Stimulated activated CD8-positive, alpha-beta memory T cell treated with anti-CD3 and anti-CD28 coated beads, Interleukin-15, amount 100 ng/mL, for 48 hours (primary cell): ENCODE data around the gene SOHLH2.

Experiments used
- DNase-seq, 2 donors: peaks; one replicate each; pipeline ENCODE4 v3.0.0-alpha.2; 2020; ENCODE audit warnings: low read depth in 2 of 2

The SOHLH2 gene, protein sequence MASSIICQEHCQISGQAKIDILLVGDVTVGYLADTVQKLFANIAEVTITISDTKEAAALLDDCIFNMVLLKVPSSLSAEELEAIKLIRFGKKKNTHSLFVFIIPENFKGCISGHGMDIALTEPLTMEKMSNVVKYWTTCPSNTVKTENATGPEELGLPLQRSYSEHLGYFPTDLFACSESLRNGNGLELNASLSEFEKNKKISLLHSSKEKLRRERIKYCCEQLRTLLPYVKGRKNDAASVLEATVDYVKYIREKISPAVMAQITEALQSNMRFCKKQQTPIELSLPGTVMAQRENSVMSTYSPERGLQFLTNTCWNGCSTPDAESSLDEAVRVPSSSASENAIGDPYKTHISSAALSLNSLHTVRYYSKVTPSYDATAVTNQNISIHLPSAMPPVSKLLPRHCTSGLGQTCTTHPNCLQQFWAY

GRCh38 chr13:36214163-36214921 is at the start of gene SOHLH2:
TSS of gene SOHLH2 (minus strand) at chr13:36214556. CDS start at chr13:36214526, 30 bp downstream.
- DNase-seq: no peak

GRCh38 chr13:36261976-36262375 is 47.6 kb upstream of the SOHLH2 start:
- DNase-seq: no peak

- DNase-seq: no peak
Observed at GRCh38 chr13:36261011-36261410, 46.7 kb upstream of the SOHLH2 start.

GRCh38 chr13:36259361-36260137 is 45.2 kb upstream of the SOHLH2 start:
- no peak for DNase-seq

GRCh38 chr13:36258831-36259230 is 44.5 kb upstream of the SOHLH2 start:
- DNase-seq: no peak

GRCh38 chr13:36251526-36251925 is 37.2 kb upstream of the SOHLH2 start:
- no peak for DNase-seq

GRCh38 chr13:36251017-36251416 is 36.7 kb upstream of the SOHLH2 start:
- DNase-seq: no peak

GRCh38 chr13:36248700-36249099 is 34.3 kb upstream of the SOHLH2 start:
- no peak for DNase-seq

DNA sequence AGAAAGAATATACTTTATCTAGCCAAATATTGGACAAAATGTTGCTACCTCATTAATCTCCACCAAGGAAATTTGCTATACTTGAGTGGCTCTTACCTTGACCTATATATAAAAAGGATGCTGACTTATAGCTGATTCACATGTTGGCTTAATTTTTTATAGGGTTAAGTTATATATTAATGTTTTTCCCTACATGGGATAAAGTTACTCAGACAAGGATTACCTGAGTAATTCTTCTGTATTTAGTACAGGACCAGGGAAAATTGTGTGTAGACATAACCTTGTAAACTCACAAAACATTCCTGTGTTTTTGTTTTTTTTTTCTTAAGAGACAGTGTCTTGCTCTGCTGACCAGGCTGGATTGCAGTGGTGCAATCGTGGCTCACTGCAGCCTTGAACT is 30.6 kb upstream of the SOHLH2 start:
- no peak for DNase-seq

GRCh38 chr13:36244073-36244472 is 29.7 kb upstream of the SOHLH2 start:
- no peak for DNase-seq

GRCh38 chr13:36242761-36243160 is 28.4 kb upstream of the SOHLH2 start:
- no peak for DNase-seq

- no peak for DNase-seq
Observed at GRCh38 chr13:36231236-36231635, 16.9 kb upstream of the SOHLH2 start.

GRCh38 chr13:36224730-36225129 is 10.4 kb upstream of the SOHLH2 start:
- no peak for DNase-seq

DNA sequence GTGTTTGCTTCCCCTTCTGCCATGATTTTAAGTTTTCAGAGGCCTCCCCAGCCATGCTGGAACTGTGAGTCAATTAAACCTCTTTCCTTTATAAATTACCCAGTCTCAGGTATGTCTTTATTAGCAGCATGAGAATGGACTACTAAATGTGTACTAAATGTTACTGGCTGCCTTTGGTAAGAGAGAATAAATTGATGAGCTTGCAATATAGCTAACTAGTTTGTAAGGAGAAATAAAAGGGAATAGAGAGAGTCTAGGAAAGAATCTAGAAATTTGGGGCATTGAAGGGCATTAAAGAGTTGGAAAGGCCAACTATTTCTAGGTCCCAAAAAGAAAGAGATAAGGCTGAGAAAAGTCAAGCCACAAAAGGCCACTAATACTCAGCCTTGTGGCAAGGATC is 5.5 kb upstream of the SOHLH2 start:
- no peak for DNase-seq

DNA sequence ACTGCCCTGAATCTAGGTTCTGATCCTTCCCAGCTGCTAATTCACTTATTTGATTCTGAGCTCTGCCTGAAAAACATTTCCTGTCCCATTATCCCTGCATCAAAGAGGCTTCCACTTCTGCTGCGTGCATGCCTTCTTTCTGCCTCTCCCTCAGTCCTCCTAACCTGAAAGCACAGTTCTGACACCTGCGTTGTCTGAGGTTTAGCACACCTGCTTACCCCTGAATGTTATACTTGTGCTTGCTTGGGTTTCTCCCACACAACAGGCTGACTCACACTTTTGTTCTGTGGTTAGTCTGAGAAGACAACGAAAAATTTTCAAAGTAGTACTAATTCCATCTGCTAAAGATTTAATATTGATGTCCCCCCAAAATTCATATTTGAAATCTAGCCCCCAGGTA is 3.1 kb upstream of the SOHLH2 start:
- no peak for DNase-seq

- no peak for DNase-seq
Observed at GRCh38 chr13:36212789-36213188, 1.6 kb downstream of the SOHLH2 start.

DNA sequence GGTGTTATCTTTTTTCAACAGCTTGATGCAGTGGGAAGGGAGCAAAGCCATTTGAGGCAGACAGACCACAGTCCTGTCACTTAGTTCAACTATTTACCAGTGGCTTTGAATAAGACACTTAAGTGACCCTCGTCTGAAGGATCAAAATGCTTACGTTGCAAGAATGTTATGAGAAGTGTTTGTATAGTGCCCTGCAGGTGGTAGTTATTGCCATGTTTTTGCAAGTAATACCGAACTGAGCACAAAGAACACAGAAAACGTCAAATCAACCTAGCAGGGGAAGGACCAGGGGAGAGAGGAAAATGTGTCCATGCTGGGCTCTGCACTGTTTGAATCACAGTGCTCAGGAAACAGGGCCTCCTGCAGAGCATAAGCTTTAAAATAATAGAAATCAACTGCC is 2.8 kb downstream of the SOHLH2 start:
- no peak for DNase-seq

GRCh38 chr13:36210738-36211137 is 3.6 kb downstream of the SOHLH2 start:
- DNase-seq: no peak

DNA sequence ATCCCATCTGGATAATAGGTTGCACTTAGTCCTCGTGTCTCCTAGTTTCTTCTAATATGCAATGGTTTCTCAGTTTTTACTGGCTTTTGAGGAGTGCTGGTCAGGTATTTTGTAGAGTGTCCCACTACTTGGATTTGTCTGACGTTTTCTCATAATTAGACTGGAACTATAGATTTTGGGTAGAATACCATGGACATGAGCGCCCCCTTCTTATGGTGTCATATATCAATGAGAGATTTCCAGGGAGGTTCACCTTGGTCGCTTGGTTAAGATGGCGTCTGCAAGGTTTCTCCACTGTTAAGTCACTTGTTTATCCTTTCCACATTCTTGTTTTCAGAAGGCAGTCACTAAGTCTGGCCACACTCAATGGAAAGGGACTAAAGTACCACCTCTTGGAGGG is 6.7 kb downstream of the SOHLH2 start:
- DNase-seq: no peak

DNA sequence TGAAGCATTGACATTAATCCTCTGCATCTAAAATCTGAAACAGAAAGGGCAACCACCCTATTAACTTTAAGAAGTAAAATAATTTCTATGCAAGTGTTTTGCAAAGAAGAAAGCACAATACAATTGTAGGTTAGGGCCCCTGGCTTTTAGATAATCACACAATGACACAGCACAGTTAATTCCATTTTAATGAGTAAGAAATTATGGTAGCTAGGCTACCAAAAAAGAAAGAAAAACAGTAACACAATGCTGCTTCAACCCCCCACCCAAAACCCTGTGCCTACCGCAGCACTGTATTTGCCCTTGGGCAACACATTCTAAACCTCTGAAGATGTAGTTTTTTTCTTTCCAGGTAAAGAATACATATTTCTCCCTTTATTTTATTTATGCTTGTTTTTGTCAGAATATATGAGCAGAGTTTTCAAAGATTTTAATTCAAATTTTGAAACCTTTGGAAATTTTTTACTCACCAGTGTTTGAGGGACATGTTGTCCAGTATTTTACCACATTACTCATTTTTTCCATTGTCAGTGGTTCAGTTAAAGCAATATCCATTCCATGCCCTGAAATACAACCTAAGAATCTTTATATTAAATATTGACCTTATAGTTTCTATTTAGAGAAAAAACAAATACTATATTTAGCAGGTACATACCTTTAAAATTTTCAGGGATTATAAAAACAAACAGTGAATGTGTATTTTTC is 21.1 kb downstream of the SOHLH2 start:
- no peak for DNase-seq

GRCh38 chr13:36192166-36192565 is 22.2 kb downstream of the SOHLH2 start:
- DNase-seq: no peak

- DNase-seq: no peak
Observed at GRCh38 chr13:36190771-36191170, 23.6 kb downstream of the SOHLH2 start.
